SK-N-MC (cell line): ENCODE results near the gene LMTK2.

Experiments
- DNase-seq: peaks from one replicate; pipeline ENCODE4 v3.0.0-alpha.2; 2011; ENCODE audit warnings: low read depth, low spot score
- H3K27ac ChIP-seq: fragments of 200-600 bp; sonication (generic); 2 replicates; pipeline ENCODE4 v1.5.1; 2016; ENCODE audit warnings: mixed run types
- H3K36me3 ChIP-seq: fragments of 200-600 bp; sonication (generic); 2 replicates; pipeline ENCODE4 v1.6.1; 2017; ENCODE audit warnings: antibody characterized with exemption, low read length, mixed read lengths; ENCODE audit not compliant: insufficient read depth
- H3K4me3 ChIP-seq: fragments of 200-600 bp; sonication (generic); 2 replicates; pipeline ENCODE4 v1.5.1; 2016
- H3K9ac ChIP-seq: fragments of 200-600 bp; sonication (generic); 2 replicates; pipeline ENCODE4 v1.8.0; 2017; ENCODE audit warnings: mixed run types, mixed read lengths; ENCODE audit not compliant: insufficient read length
- H3K9me3 ChIP-seq: fragments of 200-600 bp; sonication (generic); 2 replicates; pipeline ENCODE4 v1.6.1; 2017; ENCODE audit warnings: low read depth, mild to moderate bottlenecking, antibody characterized with exemption, low read length, moderate library complexity, mixed read lengths
- EZH2 ChIP-seq: fragments of 200-600 bp; sonication (generic); IDR thresholded peaks from one replicate; pipeline ENCODE4 v1.6.1; 2017; ENCODE audit warnings: antibody characterized with exemption
- FOXP2 ChIP-seq: optimal IDR thresholded peaks from 2 replicates; pipeline ENCODE3; 2011; ENCODE audit warnings: mild to moderate bottlenecking, moderate library complexity; ENCODE audit not compliant: insufficient read depth; ENCODE audit errors: extremely low read length, control extremely low read depth
- POLR2AphosphoS5 ChIP-seq: IDR thresholded peaks from 2 replicates; pipeline ENCODE4 v1.6.1; 2012; ENCODE audit warnings: mild to moderate bottlenecking, low read depth, low read length, borderline replicate concordance

The LMTK2 gene

DNA sequence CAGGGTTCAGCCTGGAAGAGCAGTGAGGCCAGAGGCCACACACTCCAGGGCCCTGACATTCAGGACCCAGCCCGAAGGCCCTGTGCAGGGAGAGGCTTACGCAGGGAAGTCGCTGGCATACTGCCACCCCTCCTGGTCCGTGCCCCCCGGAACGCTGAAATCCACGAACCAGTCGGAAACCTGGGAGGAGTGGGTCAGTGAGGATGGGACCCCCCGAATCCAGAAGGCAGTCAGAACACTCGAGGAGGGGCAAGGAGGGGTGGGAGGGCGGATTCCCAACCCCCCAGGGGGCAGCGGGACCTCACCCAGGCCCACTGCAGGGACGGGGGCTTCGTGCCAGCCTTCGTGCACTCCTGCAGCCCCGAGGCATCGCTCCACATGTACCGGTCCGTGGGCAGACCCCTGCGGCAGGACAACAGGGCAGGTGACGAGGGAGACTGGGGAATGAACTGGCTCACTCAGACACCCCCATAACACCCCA, 118.1 kb downstream of the LMTK2 start:
- Histone ChIP-seq H3K36me3 (no peaks in the 10 kb centered on the region), H3K9ac (no peak overlapping the region), H3K4me3 (no peak overlapping the region), H3K27ac (no peak overlapping the region), H3K9me3 (no peaks in the 10 kb centered on the region)
- no peak for TF ChIP-seq EZH2
- TF ChIP-seq POLR2AphosphoS5, result no peak
- no peak for TF ChIP-seq FOXP2
- DNase-seq, result no peak

DNA sequence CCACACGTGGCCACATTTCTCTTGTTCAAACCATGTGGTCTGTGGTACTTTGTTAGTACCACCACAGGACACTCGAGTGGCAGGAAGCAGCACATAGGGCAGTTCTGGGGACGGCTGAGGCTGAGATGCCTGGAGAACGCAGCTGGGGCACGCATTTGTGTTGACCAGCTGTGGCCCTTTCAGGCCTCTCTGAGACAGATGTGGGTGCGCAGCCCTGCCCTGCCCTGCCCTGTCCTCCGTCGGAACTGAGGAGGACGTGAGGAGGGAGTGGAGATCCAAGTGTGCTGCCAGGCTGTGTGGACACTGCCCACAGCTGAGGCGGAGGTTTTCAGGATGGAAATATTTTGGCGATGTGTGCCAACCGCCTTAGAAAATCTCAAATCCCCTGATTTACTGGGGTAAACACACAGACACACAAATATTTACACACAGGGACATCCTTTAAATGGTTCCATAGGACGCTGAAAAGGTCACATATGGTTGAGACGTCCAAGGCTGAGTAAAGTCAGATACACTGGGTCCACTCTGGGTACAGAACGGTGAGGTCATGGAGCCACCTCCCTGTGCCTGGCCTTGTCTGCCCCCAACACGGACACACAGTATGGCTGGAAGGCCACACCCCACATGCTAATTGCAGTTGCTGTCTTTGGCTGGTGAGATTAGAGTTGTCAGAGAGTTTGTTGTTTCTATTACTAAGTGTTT, 119.4 kb downstream of the LMTK2 start:
- Histone ChIP-seq H3K9me3 (no peaks in the 10 kb centered on the region), H3K9ac (no peak overlapping the region), H3K36me3 (no peaks in the 10 kb centered on the region), H3K4me3 (no peak overlapping the region), H3K27ac (no peak overlapping the region)
- no peak for TF ChIP-seq POLR2AphosphoS5
- TF ChIP-seq FOXP2, result no peak
- TF ChIP-seq EZH2, result no peak
- no peak for DNase-seq

DNA sequence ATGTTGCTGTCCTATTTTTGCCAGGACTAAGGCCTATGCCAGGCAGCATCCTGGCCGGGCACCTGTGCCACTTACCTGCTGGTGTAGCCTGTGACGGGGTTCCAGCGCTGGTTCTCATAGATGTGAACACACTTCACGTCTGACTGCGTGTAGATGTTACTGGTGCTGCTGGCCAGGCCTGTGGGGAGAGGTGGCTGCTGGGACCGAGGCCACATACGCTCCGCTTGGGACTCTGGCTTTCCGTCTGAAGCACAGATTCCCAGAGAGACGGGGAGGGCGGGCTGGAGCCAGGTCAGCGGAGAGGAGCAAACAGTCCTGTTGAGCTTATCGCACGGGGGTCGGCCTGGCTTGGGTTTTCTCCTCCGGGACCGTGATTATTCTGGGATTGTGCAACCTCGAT, 121.3 kb downstream of the LMTK2 start:
- Histone ChIP-seq H3K4me3 (no peak overlapping the region), H3K36me3 (no peaks in the 10 kb centered on the region), H3K27ac (no peak overlapping the region), H3K9ac (no peak overlapping the region), H3K9me3 (no peaks in the 10 kb centered on the region)
- TF ChIP-seq FOXP2, result no peak
- TF ChIP-seq EZH2, result no peak
- no peak for TF ChIP-seq POLR2AphosphoS5
- DNase-seq, result no peak

DNA sequence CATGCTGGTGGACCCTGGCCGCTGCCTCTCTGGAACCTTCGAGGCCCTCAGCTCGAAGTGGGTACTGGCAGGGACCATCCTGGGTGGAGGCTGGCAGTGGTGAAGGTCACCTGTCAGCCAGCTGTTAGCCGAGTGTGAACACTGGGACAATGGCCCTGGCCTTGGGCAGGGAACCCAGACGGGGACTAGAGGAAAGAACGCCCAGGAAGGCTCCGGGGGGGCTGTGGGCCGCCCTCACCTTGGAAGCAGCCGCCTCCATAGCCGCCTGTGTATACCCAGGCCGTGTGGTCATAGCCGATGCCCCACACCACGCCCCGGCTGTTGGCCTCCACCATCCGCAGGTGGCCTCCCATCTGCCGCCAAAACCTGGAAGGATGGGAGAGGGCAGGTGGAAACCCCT, 122.1 kb downstream of the LMTK2 start:
- H3K36me3 ChIP-seq, result no peaks in the 10 kb centered on the region
- no peaks in the 10 kb centered on the region for H3K9me3 ChIP-seq
- TF ChIP-seq EZH2, result no peak
- TF ChIP-seq POLR2AphosphoS5, result no peak
- no peak for TF ChIP-seq FOXP2
- no peak overlapping the region for H3K27ac ChIP-seq
- no peak for DNase-seq
- no peak overlapping the region for H3K4me3 ChIP-seq
- H3K9ac ChIP-seq, result no peak overlapping the region

DNA sequence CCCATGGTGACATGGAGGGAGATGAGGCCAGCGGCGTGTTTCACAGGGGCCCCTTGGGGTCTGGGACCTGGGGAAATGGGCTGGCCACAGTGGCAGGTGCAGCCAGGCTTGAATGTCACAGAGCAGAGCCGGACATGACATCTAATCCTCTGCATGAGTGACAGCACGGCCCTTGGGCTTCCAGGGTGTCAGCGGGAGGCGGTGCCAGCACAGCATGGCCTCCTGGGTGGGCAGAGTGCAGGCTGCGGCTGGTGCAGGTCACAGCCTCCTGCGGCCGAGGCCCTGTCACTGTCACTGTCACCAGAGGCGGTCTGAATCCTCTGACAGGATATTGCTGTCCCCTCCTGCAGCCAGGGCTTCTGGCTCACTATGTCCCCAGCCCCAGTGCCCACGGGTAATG, 122.8 kb downstream of the LMTK2 start:
- H3K9ac ChIP-seq, result no peak overlapping the region
- no peak for DNase-seq
- H3K36me3 ChIP-seq, result no peaks in the 10 kb centered on the region

DNA sequence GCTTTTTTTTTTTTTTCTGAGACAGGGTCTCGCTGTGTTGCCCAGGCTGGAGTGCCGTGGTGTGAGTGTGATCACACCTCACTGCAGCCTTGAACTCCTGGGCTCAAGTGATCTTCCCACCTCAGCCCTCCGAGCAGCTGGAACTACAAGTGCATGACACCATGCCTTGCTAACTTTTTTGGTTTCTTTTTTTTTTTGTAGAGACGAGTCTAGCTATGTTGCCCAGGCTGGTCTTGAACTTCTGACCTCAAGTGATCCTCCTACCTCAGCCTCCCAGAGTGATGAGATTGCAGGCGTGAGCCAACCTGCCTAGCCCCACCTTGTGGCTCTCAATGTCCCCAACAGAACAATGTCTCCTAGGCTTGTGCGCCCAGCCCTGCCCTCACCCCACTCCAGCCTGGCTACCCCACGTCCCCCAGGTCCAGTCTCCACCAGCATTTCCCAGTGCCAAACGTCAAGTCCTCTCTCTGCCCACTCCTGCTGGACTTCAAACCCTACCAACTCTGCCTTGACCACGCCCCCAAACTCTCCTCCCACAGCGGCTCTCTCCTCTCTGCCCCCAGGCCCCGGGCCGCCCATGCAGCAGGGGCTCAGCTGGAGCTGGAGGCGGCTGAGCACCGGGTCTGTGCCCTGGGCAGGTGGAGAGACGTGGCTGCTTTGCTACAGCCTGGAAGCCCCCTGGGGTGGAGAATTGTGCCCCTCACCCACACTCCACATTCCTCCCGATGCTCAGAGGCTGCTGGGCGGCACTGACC, 123.5 kb downstream of the LMTK2 start:
- DNase-seq, result no peak
- TF ChIP-seq POLR2AphosphoS5, result no peak
- TF ChIP-seq FOXP2, result no peak
- TF ChIP-seq EZH2, result no peak
- Histone ChIP-seq H3K9me3 (no peaks in the 10 kb centered on the region), H3K9ac (no peak overlapping the region), H3K27ac (no peak overlapping the region), H3K4me3 (no peak overlapping the region), H3K36me3 (no peaks in the 10 kb centered on the region)

More for the DNA sequence above, 122.8 kb downstream of the LMTK2 start:
- Histone ChIP-seq H3K4me3 (no peak overlapping the region), H3K9me3 (no peaks in the 10 kb centered on the region), H3K27ac (no peak overlapping the region)
- TF ChIP-seq FOXP2 (no peak), EZH2 (no peak), POLR2AphosphoS5 (no peak)

DNA sequence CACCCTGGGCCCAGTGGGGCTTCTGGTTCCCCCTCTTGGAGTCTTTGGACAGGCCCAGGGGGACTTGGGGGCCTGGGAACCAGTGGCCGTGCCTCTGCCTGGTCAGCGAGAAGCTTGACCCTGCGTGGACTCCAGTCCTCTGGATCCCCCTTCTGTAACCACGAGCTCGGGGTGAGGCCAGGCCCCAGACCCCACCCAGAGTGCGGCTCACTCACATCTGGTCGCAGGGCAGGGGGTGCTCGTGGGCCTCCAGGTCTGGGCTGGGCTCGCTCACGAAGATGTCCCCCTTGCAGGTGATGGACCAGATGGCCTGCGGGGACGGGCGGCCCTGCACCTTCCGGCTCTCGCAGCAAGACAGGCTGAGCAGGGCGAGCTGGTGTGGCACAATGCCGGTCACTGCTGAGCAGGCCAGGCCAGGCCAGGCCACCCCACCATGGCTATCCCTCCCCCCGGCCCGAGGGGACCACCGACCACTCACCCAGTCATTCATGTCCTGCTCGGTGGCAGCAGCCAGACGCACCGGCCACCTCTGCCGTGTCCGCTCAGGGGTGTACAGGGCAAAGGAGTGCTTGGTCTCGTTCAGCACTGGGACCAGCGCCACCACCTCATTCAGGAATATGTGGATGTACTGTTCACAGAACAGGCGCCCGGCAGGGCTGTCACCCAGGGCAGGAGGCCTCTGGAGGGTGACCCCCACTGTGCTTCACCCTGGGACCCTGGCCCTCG, 124.2 kb downstream of the LMTK2 start:
- TF ChIP-seq POLR2AphosphoS5 (no peak), FOXP2 (no peak), EZH2 (no peak)
- no peak overlapping the region for H3K27ac ChIP-seq
- no peak overlapping the region for H3K4me3 ChIP-seq
- no peak overlapping the region for H3K9ac ChIP-seq
- H3K36me3 ChIP-seq, result no peaks in the 10 kb centered on the region
- DNase-seq, result no peak
- no peaks in the 10 kb centered on the region for H3K9me3 ChIP-seq

DNA sequence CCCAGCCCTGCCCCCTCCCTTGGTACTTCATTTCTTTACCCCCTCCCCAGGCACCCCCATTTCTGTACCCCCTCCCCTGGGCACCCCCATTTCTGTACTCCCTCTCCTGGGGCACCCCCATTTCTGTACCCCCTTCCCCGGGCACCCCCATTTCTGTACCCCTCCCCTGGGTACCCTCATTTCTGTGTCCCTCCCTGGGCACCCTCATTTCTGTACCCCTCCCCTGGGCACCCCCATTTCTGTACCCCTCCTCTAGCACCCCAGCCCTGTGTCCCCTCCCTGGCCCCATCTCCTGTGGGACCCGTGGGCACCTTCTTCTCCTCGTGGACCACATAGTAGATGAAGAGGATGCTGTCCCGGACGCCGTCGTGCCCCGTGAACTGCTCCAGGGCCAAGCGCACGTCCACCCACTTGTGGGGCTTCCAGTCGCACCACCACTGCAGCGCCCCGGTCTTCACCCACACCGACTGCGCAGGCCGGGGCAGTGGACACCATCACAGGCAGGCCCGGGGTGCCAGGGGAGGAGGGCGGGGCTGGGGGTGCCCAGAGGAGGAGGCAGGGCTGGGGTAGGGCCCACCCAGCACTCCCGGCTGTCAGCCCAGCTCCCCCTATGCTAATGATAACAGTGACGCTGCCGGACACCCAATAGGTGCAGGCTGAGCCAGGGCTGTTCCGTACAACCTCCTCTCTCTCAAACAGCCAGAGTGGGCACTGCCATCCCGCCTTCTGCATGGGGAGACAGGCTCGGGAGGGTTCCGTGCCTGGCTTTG, 125.0 kb downstream of the LMTK2 start:
- DNase-seq, result no peak
- Histone ChIP-seq H3K9ac (no peak overlapping the region), H3K4me3 (no peak overlapping the region), H3K36me3 (no peaks in the 10 kb centered on the region), H3K9me3 (no peaks in the 10 kb centered on the region), H3K27ac (no peak overlapping the region)
- no peak for TF ChIP-seq POLR2AphosphoS5
- no peak for TF ChIP-seq EZH2
- no peak for TF ChIP-seq FOXP2
